Amniotic stem cell (primary cell): Measurements from ENCODE around the gene TMEM54.

Experiments used
- DNase-seq: peaks from one replicate; lab custom pipeline; 2025; lab: John Stamatoyannopoulos, UW

The TMEM54 gene

GRCh38 chr1:32881871-32882850 is 19.0 kb downstream of the TMEM54 start:
- DNase-seq, result no peak

GRCh38 chr1:32881291-32881690 is 19.9 kb downstream of the TMEM54 start:
- DNase-seq, result no peak

GRCh38 chr1:32878637-32879041 is 22.6 kb downstream of the TMEM54 start:
- DNase-seq, result no peak

- DNase-seq, result no peak
Measured at GRCh38 chr1:32878183-32878582, 23.0 kb downstream of the TMEM54 start.

GRCh38 chr1:32877211-32878110 is 23.7 kb downstream of the TMEM54 start:
- no peak for DNase-seq

GRCh38 chr1:32876341-32877210 is 24.6 kb downstream of the TMEM54 start:
- no peak for DNase-seq

- DNase-seq, result no peak
Measured at GRCh38 chr1:32874860-32875752, 26.1 kb downstream of the TMEM54 start.

GRCh38 chr1:32873484-32873883 is 27.7 kb downstream of the TMEM54 start:
- DNase-seq, result no peak

- no peak for DNase-seq
Measured at GRCh38 chr1:32872192-32872460, 29.1 kb downstream of the TMEM54 start.

GRCh38 chr1:32871364-32872191 is 29.6 kb downstream of the TMEM54 start:
- DNase-seq, result no peak

- DNase-seq, result no peak
Measured at GRCh38 chr1:32870615-32871363, 30.4 kb downstream of the TMEM54 start, which contains the start of gene FNDC5. TSS of gene FNDC5 (minus strand) at chr1:32870912.

GRCh38 chr1:32869923-32870614 is 31.1 kb downstream of the TMEM54 start:
- no peak for DNase-seq

GRCh38 chr1:32868806-32869455 is 32.3 kb downstream of the TMEM54 start:
- no peak for DNase-seq

- no peak for DNase-seq
Measured at GRCh38 chr1:32868085-32868484, 33.1 kb downstream of the TMEM54 start.

- no peak for DNase-seq
Measured at GRCh38 chr1:32867671-32868070, 33.5 kb downstream of the TMEM54 start.

- DNase-seq, result no peak
Measured at GRCh38 chr1:32867151-32867550, 34.0 kb downstream of the TMEM54 start.

GRCh38 chr1:32865639-32866405 is 35.4 kb downstream of the TMEM54 start:
- DNase-seq, result no peak
